ENCODE data around the gene INPP5B. TPM values are rescaled to one million over a fixed set of nuclear protein-coding genes. Genes with fewer than 3 reads are reported as not detected.

INPP5B gene
- total and polyA plus RNA-seq, 9 of the 15 experiments (the other 6 are each of a cell fraction or from before 2014, with no cell fraction given), result 14.1 to 28.7 (median 20.9) TPM

- TF ChIP-seq PHF8 (IDR thresholded peaks at IDR 0.05; ENCODE audit: borderline replicate concordance, low read length), result no peak; the same call in 1 of the 2 replicates
- no peak for TF ChIP-seq U2AF2 (optimal IDR thresholded peaks at IDR 0.05; ENCODE audit: low read depth, low read length)
- no peak for TF ChIP-seq SRSF3 (IDR thresholded peaks at IDR 0.05; ENCODE audit: insufficient read depth, low read length)
- TF ChIP-seq TRIM24 (IDR thresholded peaks at IDR 0.05), result no peak
- no peak for TF ChIP-seq ZNF253 (CRISPR knock-in tag; conservative IDR thresholded peaks at IDR 0.05)
- no peak for TF ChIP-seq CREB5 (CRISPR knock-in tag; IDR thresholded peaks at IDR 0.05)
- no peak for TF ChIP-seq HLTF (IDR thresholded peaks at IDR 0.05)
- TF ChIP-seq ZC3H4 (CRISPR knock-in tag; IDR thresholded peaks at IDR 0.05; ENCODE audit: borderline replicate concordance), result no peak
- TF ChIP-seq ETV6 (IDR thresholded peaks at IDR 0.05; ENCODE audit: borderline replicate concordance in 1 of 2, low read depth in 2 of 2, low read length in 1 of 2), result no peak
- TF ChIP-seq ETV6 (CRISPR knock-in tag; IDR thresholded peaks at IDR 0.05; ENCODE audit: borderline replicate concordance), result no peak
- TF ChIP-seq HIVEP1 (CRISPR knock-in tag; IDR thresholded peaks at IDR 0.05), result no peak
- TF ChIP-seq ESRRB (CRISPR knock-in tag; IDR thresholded peaks at IDR 0.05; ENCODE audit: borderline replicate concordance), result no peak
- TF ChIP-seq CREB1 (IDR thresholded peaks at IDR 0.05), result peak; percentile 72
- TF ChIP-seq CREB1 (CRISPR knock-in tag; IDR thresholded peaks at IDR 0.05), result peak; percentile 62; the same call in 1 of the 2 replicates
- no peak for TF ChIP-seq NR2C2 (CRISPR knock-in tag; IDR thresholded peaks at IDR 0.05)
- no peak for TF ChIP-seq NR2C2 (tag; IDR thresholded peaks at IDR 0.05)
- TF ChIP-seq C11orf30 (IDR thresholded peaks at IDR 0.05; ENCODE audit: low read depth), result peak; percentile 61; the same call in 1 of the 2 replicates
- TF ChIP-seq NFE2 (IDR thresholded peaks at IDR 0.05; ENCODE audit: low read depth), result peak; percentile 55
- TF ChIP-seq ZNF785 (CRISPR knock-in tag; IDR thresholded peaks at IDR 0.05), result no peak
- no peak for TF ChIP-seq NFXL1 (CRISPR knock-in tag; IDR thresholded peaks at IDR 0.05)
- peak; percentile 59 for TF ChIP-seq ZFX (CRISPR knock-in tag; IDR thresholded peaks at IDR 0.05)
- TF ChIP-seq PML (IDR thresholded peaks at IDR 0.05; ENCODE audit: low read length), result no peak
- TF ChIP-seq ZNF764 (CRISPR knock-in tag; IDR thresholded peaks at IDR 0.05; ENCODE audit: low read depth), result no peak
- peak; percentile 95 for TF ChIP-seq ZBTB33 (CRISPR knock-in tag; IDR thresholded peaks at IDR 0.05)
Measured at GRCh38 chr1:37945743-37946702, 830 bp downstream of the INPP5B start (continued).

Measured in K562 (cell line).